GM18505 (cell line): ENCODE measurements around the gene ZNF83.
A peak's percentile ranks its signal among the peaks of the same experiment; 100 is the strongest.
"Not testable (repeated sequence)": the region's sequence is repeated elsewhere in the genome, so short reads cannot be mapped to it uniquely, and the experiment has no call there.

Experiments
- ATAC-seq: cut with Tn5 transposase; IDR thresholded peaks from one replicate; pipeline ENCODE4 v1.9.1; 2021; ENCODE audit not compliant: unreplicated experiment
- POLR2A ChIP-seq: IDR thresholded peaks from 4 replicates; pipeline ENCODE4 v1.6.1; 2011; ENCODE audit warnings: borderline replicate concordance; ENCODE audit not compliant: insufficient read depth, insufficient read length; ENCODE audit errors: extremely low read depth

The ZNF83 gene

DNA sequence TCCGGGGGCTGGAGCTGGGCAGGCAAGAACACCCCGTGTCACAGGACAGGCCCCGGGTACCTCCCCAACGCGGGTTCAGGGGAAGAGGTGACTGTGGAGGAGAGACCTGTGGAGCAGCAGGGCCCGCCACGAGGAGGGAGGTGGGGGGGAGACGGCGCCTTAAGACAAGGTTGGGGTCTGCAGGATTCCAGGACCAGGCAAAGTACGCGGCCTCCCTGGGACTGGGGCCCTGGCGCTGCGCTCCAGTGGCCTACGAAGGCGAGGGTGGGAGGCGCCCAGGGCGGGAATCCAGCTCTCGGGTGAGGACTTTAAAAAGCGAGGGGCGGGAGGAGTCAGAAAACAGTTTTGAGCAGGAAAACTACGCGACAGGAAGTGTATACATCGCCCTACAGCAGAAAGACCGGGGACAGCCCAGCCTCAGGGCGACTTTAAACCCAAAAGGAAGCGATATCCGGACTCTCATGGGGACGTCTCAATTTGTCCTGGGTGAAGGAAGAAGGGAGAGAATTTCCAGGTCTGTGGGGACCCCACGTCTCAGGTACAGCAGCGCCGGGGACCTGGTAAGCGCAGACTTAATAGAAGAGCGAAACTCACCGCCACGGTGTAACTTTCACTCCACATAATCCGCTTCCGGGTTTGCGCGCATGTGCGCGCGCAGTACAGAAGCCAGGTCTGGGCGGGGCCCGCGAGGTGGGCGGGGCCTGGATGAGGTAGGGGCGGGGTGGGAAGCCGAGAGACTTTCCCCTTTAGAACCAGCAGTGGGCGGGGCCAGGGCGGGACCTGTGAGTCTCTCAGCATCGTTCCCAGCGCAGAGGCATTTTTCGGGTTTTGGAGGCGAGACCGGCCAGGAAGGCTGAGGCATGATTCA lies at the start of gene ZNF83:
TSS of gene ZNF83 (minus strand) at position 638 of the 868 bp plus-strand sequence.
- ATAC-seq = peak; percentile 82
- TF ChIP-seq POLR2A = peak; percentile 83

DNA sequence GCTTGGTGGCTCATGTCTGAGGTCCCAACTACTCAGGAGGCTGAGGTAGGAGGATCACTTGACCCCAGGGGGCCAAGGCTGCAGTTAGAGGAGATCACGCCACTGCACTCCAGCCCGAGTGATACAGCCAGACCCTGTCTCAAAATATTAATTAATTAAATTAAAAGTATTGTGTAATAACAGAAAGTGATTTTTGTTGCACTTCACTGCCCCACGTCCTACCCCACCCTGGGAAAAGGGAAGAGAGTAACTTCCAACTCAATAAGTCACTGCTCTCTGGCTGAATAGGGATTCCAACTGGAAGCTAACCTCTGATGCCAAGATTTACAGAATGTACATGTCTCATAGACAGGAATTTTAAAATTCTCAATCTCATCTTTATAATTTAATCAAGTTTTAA lies 49.5 kb upstream of the ZNF83 start:
- no peak for ATAC-seq
- TF ChIP-seq POLR2A = no peak

DNA sequence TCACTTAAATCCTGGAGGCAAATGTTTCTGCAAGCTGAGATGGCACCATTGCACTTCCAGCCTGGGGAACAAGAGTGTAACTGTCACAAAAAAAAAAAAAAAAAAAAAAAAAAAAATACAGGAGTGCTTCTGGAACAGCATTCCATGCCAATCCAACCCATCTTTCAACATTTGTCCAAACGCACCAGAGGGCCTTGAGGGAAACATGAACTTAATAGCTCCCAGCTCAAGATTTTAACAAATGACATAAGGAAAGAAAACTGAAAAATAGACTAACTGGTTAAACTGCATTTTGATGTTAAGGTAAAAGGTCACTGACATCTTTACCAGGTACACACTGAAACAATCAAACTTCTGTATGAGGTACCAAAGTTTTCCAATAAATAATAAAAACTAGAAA lies 47.7 kb upstream of the ZNF83 start:
- no peak for TF ChIP-seq POLR2A
- ATAC-seq = no peak

DNA sequence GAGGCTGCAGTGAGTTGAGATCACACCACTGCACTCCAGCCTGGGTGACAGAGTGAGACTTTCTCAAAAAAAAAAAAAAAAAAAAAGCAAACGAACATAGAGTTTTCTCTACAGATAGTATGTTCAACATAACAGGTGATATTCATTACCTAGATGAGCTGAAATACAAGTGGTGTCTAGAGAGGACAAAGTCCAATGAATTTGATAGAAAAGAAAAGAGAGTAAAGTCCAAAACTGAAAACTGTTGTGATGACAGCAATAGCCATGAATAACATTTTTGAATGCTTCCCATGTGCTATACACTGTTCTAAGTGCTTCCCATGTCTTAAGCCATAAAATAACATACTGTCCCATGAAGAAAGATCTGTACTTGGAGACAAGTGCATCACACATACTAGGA lies 43.1 kb upstream of the ZNF83 start:
- not testable (repeated sequence) for ATAC-seq

DNA sequence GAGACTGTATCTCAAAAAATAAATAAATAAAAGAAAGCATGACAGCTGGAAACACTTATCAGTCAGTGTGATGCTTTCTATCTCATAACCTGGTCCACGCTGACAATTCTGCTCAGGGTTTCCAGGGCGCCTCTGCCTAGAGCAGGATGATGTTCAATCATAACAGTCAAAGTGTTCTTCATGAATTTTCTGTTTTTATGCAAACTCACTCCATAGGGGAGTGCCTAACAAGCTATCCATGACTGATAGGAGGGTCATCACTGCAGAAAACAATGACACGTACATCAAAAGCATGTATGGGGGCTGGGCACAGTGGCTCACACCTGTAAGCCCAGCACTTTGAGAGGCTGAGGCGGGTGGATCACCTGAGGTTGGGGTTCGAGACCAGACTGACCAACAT lies 41.4 kb upstream of the ZNF83 start:
- no peak for TF ChIP-seq POLR2A
- no peak for ATAC-seq

DNA sequence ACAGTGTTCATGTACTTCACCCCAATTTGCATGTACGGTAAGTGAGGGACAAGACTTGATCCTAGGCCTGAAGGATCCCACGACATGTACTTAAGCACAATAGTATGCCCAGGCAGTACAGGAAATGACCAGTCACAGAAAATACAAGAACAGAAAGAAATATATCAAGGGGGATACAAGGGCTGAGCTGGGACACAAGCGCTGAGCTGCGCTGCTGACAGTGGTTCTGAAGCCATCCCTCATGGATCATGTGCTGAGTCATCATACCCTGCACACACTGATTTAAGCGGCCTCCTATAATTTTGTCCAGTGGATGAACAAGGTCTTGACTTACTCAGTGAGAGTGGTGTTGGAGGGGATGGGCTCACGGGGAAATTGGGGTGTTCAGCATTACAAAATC lies 37.1 kb upstream of the ZNF83 start:
- not testable (repeated sequence) for ATAC-seq

DNA sequence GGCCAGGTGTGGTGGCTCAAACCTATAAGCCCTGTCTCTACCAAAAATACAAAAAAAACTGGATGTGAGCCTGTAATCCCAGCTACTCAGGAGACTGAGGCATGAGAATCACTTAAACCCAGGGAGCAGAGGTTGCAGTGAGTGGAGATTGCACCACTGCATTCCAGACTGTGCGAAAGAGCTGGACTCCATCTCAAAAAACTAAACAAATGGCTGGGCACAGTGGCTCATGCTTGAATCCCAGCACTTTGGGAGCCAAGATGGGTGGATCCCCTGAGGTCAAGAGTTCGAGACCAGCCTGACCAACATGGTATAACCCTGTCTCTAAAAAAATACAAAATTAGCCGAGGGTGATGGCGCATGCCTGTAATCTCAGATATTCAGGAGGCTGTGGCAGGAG lies 34.9 kb upstream of the ZNF83 start:
- no peak for TF ChIP-seq POLR2A
- no peak for ATAC-seq

DNA sequence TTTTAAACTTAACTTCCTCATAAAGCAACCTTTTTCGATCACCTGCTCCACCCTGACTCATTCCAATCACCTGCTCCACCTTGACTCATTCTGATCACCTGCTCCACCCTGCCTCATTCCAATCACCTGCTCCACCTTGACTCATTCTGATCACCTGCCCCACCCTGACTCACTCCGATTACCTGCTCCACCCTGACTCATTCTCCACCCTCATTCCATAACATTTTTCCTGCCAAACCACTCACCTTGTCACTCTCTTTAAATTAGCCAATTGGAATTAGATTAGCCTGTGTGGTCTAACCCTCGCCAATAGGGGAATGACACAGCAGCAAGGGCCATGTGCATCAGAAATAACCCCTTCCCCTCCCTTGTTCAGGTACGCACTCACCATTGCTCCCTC lies 31.9 kb upstream of the ZNF83 start:
- TF ChIP-seq POLR2A = no peak
- no peak for ATAC-seq

DNA sequence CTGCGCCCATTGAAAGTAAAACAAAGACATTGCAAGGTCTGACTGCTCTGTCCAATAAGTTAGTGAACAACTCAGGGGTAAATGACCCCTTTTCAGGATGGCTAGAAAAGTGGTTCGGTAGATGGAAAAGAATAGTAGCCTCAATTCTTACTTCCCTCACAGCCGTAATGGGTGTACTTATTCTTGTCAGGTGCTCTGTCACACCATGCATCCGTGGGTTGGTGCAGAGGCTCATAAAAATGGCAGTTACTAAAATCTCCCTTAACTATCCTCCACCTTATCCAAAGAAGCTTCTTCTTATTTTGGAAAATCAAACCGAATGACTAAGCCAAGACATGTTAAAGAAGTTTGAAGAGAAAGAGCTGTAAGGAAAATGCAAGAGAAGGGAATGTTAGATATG lies 31.4 kb upstream of the ZNF83 start:
- no peak for ATAC-seq
- no peak for TF ChIP-seq POLR2A

DNA sequence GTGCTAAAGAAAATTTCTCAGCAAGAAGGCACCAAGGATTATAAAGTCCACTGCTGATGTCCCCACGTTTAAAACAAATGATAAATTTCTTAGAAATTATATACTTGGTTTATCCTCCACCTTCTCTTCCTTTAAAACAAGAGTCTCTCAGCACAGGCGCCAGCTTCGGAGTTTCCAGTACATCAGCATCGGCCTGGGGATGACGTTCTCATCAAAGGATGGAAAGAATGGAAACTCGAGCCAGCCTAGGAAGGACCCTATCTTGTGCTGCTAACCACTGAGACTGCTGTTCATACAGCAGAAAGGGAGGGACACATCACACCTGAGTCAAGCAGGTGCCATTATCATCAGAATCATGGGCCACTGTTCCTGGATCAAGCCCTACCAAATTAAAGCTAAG lies 29.8 kb upstream of the ZNF83 start:
- no peak for ATAC-seq
- no peak for TF ChIP-seq POLR2A

DNA sequence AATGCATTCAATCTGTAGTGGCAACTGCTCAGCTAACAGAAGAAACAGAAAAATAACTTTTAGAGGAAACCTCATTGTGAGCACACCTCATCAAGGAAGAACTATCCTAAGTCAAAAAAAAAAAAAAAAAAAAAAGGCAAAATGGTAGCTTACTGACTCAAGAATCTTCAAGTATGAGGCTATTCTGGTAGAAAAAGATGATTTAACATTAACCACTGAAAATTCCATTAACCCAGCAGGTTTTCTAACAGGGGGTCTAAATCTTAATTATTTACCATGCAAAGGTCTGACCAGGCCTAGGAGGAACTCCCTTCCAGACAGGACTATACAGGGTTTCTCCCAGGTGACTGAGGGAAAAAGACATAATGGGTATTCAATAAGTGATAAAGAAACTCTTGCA lies 28.4 kb upstream of the ZNF83 start:
- no peak for TF ChIP-seq POLR2A
- ATAC-seq = no peak

DNA sequence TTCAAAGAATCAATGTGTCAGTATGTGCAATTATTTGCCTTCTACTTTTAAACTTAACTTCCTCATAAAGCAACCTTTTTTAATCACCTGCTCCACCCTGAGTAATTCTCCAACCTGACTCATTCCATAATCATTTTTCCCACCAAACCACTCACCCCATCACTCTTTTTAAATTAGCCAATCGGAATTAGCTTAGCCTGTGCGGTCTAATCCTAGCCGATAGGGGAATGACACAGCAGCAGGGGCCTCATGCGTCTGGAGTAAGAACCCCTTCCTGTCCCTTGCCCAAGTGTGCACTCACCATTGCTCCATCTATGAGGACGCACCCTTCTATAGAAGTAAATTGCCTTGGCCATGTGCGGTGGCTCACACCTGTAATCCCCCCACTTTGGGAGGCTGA lies 27.4 kb upstream of the ZNF83 start:
- no peak for ATAC-seq

DNA sequence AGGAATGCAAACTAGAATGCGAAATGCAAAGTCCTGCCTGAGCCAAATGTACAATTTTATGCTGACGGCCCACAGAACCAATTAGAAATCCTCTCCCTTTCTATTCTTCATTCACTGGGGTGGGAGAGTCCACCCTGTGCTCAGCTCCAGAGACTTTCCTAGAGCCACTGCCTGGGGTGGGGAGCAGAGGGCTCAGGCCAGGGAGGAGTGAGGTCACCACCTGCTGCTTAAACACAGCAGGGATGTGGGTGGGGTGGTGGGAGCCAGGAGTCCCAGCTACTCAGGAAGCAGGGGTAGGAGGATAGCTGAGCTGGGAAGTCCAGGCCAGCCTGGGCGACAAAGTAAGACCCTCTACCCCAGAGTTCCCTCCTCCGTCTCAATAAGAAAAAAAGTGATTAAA lies 26.9 kb upstream of the ZNF83 start:
- no peak for ATAC-seq
- no peak for TF ChIP-seq POLR2A

More for the DNA sequence above, 27.4 kb upstream of the ZNF83 start:
- no peak for TF ChIP-seq POLR2A

DNA sequence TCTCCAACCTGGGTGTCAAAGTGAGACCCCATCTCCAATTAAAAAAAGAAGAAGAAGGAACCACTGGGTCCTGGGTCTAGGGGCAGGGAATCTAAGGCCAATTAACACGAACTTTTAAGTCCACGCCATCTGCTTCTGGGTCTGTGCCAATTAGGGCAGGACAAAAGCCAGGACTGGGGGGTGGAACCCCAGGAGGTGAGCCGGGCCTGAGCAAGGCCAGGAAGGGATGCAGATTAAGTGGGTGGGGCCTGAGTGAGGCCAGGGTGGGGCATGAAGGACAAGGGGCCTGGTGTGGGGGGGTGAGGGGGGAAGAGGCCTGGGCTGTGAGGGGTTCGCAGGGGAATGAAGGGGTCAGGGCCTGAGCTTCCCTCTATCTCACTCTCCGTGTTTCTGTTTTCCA lies 26.3 kb upstream of the ZNF83 start:
- no peak for ATAC-seq
- TF ChIP-seq POLR2A = no peak

DNA sequence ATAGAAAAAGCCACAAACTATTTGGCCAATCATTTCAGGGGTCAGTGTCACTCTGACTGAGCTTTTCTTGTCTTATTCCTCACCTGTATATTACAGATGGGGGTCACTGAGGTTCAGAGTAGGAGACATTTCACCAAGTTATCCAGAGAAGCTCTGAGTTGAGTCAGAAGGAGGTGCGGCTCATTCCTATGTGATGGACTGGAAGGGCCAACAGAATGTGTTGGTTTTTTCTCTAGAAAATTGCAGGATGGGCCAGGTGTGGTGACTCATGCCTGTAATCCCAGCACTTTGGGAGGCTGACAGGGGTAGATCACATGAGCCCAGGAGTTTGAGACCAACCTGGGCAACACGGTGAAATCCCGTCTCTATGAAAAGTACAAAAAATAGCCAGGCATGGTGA lies 24.5 kb upstream of the ZNF83 start:
- TF ChIP-seq POLR2A = no peak
- no peak for ATAC-seq
